Embryonic facial prominence (tissue), 1 donor: ENCODE measurements around the gene RBP5.
A peak's percentile ranks its signal among the peaks of the same experiment; 100 is the strongest.

ENCODE experiments used
- DNase-seq: peaks from one replicate; pipeline ENCODE4 v3.0.0-alpha.2; 2016; ENCODE audit errors: extremely low spot score

The RBP5 gene

GRCh38 chr12:7145671-7146070 lies 17.0 kb upstream of the RBP5 start:
- no peak for DNase-seq

GRCh38 chr12:7144414-7145120 lies 15.9 kb upstream of the RBP5 start:
- DNase-seq: no peak

- no peak for DNase-seq
Measured at GRCh38 chr12:7143564-7143963, 14.9 kb upstream of the RBP5 start.

- DNase-seq: no peak
Measured at GRCh38 chr12:7142809-7143465, 14.2 kb upstream of the RBP5 start.

- DNase-seq: no peak
Measured at GRCh38 chr12:7142056-7142644, 13.5 kb upstream of the RBP5 start.

- DNase-seq: no peak
Measured at GRCh38 chr12:7141351-7142005, 12.8 kb upstream of the RBP5 start.

- DNase-seq: no peak
Measured at GRCh38 chr12:7139200-7139599, 10.5 kb upstream of the RBP5 start.

- no peak for DNase-seq
Measured at GRCh38 chr12:7137908-7138307, 9.2 kb upstream of the RBP5 start.

- DNase-seq: no peak
Measured at GRCh38 chr12:7136676-7137075, 8.0 kb upstream of the RBP5 start.

- DNase-seq: no peak
Measured at GRCh38 chr12:7136071-7136470, 7.4 kb upstream of the RBP5 start.

GRCh38 chr12:7134396-7135166 lies 5.9 kb upstream of the RBP5 start:
- DNase-seq: no peak

- no peak for DNase-seq
Measured at GRCh38 chr12:7131502-7131866, 2.8 kb upstream of the RBP5 start.

GRCh38 chr12:7130701-7131501 lies 2.2 kb upstream of the RBP5 start:
- DNase-seq: peak; percentile 32

- peak; percentile 88 for DNase-seq
Measured at GRCh38 chr12:7129872-7130691, 1.4 kb upstream of the RBP5 start, which contains the start of gene CLSTN3. Gene CLSTN3 (plus strand): TSS chr12:7130371. CDS start chr12:7130649, 278 bp downstream.

- DNase-seq: no peak
Measured at GRCh38 chr12:7129287-7129871, 690 bp upstream of the RBP5 start.

GRCh38 chr12:7127916-7128626 lies 618 bp downstream of the RBP5 start:
- no peak for DNase-seq

GRCh38 chr12:7125632-7126227 lies 3.0 kb downstream of the RBP5 start:
- no peak for DNase-seq

- DNase-seq: no peak
Measured at GRCh38 chr12:7123806-7124522, 4.7 kb downstream of the RBP5 start.
